ENCODE measurements around the gene PTPRN2. TPM values are rescaled to one million over a fixed set of nuclear protein-coding genes. Genes with fewer than 3 reads are reported as not detected.

PTPRN2 gene
- total RNA-seq, 2 experiments from 2014 or later = 0.70 TPM; not detected in 1

DNA sequence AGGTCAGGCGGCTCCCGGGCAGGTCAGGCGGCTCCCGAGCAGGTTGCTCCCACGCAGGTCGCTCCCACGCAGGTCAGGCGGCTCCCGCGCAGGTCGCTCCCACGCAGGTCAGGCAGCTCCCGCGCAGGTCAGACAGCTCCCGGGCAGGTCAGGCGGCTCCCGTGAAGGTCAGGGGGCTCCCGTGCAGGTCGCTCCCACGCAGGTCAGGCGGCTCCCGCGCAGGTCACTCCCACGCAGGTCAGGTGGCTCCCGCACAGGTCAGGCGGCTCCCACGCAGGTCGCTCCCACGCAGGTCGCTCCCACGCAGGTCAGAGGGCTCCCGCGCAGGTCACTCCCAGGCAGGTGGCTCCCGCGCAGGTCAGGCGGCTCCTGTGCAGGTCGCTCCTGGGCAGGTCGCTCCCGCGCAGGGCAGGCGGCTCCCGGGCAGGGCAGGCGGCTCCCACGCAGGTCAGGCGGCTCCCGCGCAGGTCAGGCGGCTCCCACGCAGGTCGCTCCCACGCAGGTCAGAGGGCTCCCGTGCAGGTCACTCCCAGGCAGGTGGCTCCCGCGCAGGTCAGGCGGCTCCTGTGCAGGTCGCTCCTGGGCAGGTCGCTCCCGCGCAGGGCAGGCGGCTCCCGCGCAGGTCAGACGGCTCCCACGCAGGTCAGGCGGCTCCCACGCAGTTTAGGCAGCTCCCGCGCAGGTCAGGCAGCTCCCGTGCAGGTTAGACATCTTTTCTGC, 30.7 kb downstream of the PTPRN2 start:
- Histone ChIP-seq H4K20me1 (ENCODE audit: insufficient read depth, low read length) (no peaks in the 10 kb centered on the region), H3K4me3 (ENCODE audit: low read depth, low read length, poor library complexity, severe bottlenecking) (no peak overlapping the region)

DNA sequence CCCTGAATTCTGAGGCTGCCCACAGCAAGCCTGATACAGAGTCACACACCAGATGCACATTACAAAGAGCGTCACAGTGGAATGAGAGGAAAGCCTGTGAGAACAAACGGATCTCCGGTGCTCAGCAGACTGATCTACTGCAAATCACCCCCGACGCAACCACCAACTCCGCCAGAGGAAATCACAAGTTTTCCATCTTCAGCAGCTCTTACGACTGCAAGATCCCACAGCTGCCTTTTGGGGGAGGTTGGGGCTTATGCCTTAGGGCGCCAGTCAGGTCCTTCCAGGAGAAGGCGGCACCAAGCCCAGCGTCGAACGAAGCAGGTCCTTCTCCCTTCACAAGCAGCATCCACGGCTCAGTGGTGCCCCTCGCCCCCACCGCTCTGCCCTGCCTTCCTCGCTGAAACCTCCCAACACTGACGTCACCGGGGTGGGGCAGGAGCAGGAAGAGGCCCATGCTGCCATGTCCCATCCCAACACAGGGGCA, 32.5 kb downstream of the PTPRN2 start:
- BruUV-seq (replicated peaks) = no TSS peak
- Histone ChIP-seq H3K9me3 (ENCODE audit: low read length) (no peaks in the 10 kb centered on the region), H3K4me1 (ENCODE audit: insufficient read depth, low read length, poor library complexity, severe bottlenecking) (no peaks in the 10 kb centered on the region), H3K79me2 (ENCODE audit: insufficient read depth, low read depth, low read length) (no peaks in the 10 kb centered on the region), H3K36me3 (ENCODE audit: insufficient read depth, low read length) (no peaks in the 10 kb centered on the region), H3K9me2 (ENCODE audit: insufficient read depth, low read length) (no peaks in the 10 kb centered on the region), H2AFZ (ENCODE audit: low read length) (no peak overlapping the region), H3K27ac (ENCODE audit: low read depth, low read length, poor library complexity, severe bottlenecking) (no peak overlapping the region), H3K4me2 (ENCODE audit: low read length) (no peak overlapping the region), H4K20me1 (ENCODE audit: insufficient read depth, low read length) (no peaks in the 10 kb centered on the region), H3K4me3 (ENCODE audit: low read depth, low read length, poor library complexity, severe bottlenecking) (no peak overlapping the region)
- TF ChIP-seq EZH2phosphoT487 (IDR thresholded peaks at IDR 0.05; ENCODE audit: borderline replicate concordance, low read depth, low read length) = no peak
- TF ChIP-seq, protein P1, sequence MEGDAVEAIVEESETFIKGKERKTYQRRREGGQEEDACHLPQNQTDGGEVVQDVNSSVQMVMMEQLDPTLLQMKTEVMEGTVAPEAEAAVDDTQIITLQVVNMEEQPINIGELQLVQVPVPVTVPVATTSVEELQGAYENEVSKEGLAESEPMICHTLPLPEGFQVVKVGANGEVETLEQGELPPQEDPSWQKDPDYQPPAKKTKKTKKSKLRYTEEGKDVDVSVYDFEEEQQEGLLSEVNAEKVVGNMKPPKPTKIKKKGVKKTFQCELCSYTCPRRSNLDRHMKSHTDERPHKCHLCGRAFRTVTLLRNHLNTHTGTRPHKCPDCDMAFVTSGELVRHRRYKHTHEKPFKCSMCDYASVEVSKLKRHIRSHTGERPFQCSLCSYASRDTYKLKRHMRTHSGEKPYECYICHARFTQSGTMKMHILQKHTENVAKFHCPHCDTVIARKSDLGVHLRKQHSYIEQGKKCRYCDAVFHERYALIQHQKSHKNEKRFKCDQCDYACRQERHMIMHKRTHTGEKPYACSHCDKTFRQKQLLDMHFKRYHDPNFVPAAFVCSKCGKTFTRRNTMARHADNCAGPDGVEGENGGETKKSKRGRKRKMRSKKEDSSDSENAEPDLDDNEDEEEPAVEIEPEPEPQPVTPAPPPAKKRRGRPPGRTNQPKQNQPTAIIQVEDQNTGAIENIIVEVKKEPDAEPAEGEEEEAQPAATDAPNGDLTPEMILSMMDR (conservative IDR thresholded peaks at IDR 0.05; ENCODE audit: low read length) = no peak
- ChIA-PET CTCF (ENCODE audit: unreplicated experiment) (no interaction called here), POLR2A (no interaction called here)
- DNase-seq (ENCODE audit: low spot score) = no peak
- intact Hi-C loops (cut with micrococcal nuclease; ENCODE audit: unreplicated experiment) = no loop called here

More for the DNA sequence above, 30.7 kb downstream of the PTPRN2 start:
- ChIA-PET CTCF (ENCODE audit: unreplicated experiment) (no interaction called here), POLR2A (no interaction called here)
- intact Hi-C loops (cut with micrococcal nuclease; ENCODE audit: unreplicated experiment) = no loop called here
- Histone ChIP-seq H2AFZ (ENCODE audit: low read length) (no peak overlapping the region), H3K4me2 (ENCODE audit: low read length) (no peak overlapping the region), H3K36me3 (ENCODE audit: insufficient read depth, low read length) (no peaks in the 10 kb centered on the region), H3K27ac (ENCODE audit: low read depth, low read length, poor library complexity, severe bottlenecking) (no peak overlapping the region), H3K9me3 (ENCODE audit: low read length) (no peaks in the 10 kb centered on the region), H3K9me2 (ENCODE audit: insufficient read depth, low read length) (no peaks in the 10 kb centered on the region), H3K79me2 (ENCODE audit: insufficient read depth, low read depth, low read length) (no peaks in the 10 kb centered on the region), H3K4me1 (ENCODE audit: insufficient read depth, low read length, poor library complexity, severe bottlenecking) (no peaks in the 10 kb centered on the region)
- TF ChIP-seq, protein P1 (conservative IDR thresholded peaks at IDR 0.05; ENCODE audit: low read length) = no peak
- no peak for TF ChIP-seq EZH2phosphoT487 (IDR thresholded peaks at IDR 0.05; ENCODE audit: borderline replicate concordance, low read depth, low read length)
- no TSS peak for BruUV-seq (replicated peaks)
- no peak for DNase-seq (ENCODE audit: low spot score)

DNA sequence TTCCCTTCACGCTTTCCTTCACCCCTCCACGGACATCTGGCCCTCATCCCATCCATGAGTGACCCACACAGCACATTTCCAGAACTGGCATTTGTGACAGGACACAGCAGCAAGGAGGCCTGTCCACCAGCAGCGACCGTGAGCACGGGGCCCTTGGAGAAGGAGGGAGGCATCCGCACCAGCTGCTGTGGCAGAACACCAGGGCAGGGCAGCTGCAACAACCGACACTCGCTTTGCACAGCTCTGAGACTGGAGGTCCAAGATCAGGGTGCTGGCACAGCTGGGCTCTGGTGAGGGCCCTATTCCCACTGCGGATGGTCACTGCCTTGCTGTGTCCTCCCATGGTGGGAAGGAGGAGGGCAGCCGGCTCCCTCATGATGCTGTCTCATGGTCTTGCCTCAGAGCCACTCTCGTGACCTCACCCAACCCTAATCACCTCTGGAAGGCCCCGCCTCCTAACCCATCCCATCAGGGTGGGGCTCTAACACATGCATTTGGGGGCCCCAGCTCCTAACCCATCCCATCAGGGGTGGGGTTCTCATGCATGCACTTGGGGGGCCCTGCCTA, 36.7 kb downstream of the PTPRN2 start:
- Histone ChIP-seq H3K4me1 (ENCODE audit: insufficient read depth, low read length, poor library complexity, severe bottlenecking) (no peaks in the 10 kb centered on the region), H3K4me3 (ENCODE audit: low read depth, low read length, poor library complexity, severe bottlenecking) (no peak overlapping the region), H3K27ac (ENCODE audit: low read depth, low read length, poor library complexity, severe bottlenecking) (no peak overlapping the region), H3K79me2 (ENCODE audit: insufficient read depth, low read depth, low read length) (no peaks in the 10 kb centered on the region), H3K36me3 (ENCODE audit: insufficient read depth, low read length) (no peaks in the 10 kb centered on the region), H3K9me3 (ENCODE audit: low read length) (no peaks in the 10 kb centered on the region), H3K4me2 (ENCODE audit: low read length) (no peak overlapping the region), H3K9me2 (ENCODE audit: insufficient read depth, low read length) (no peaks in the 10 kb centered on the region), H4K20me1 (ENCODE audit: insufficient read depth, low read length) (no peaks in the 10 kb centered on the region), H2AFZ (ENCODE audit: low read length) (no peak overlapping the region)
- intact Hi-C loops (cut with micrococcal nuclease; ENCODE audit: unreplicated experiment) = no loop called here
- ChIA-PET POLR2A (no interaction called here), CTCF (ENCODE audit: unreplicated experiment) (no interaction called here)
- DNase-seq (ENCODE audit: low spot score) = no peak
- no TSS peak for BruUV-seq (replicated peaks)
- TF ChIP-seq EZH2phosphoT487 (IDR thresholded peaks at IDR 0.05; ENCODE audit: borderline replicate concordance, low read depth, low read length) = no peak
- TF ChIP-seq, protein P1 (conservative IDR thresholded peaks at IDR 0.05; ENCODE audit: low read length) = no peak

Measured in OCI-LY7 (cell line).